Thymus (tissue), 11 donors: ENCODE data around the gene FGF13. TPM values are rescaled to one million over a fixed set of nuclear protein-coding genes. Genes with fewer than 3 reads are reported as not detected.

ENCODE experiments used
- DNase-seq, 9 donors: peaks; one replicate each; pipeline ENCODE4 v3.0.0-alpha.2; 2013; ENCODE audit warnings: low spot score in 9 of 9, low read depth in 6 of 9, missing footprints in 1 of 9
- H3K27ac ChIP-seq, 2 donors: one replicate each; pipeline ENCODE4 v1.5.1; 2013; ENCODE audit warnings: control low read depth in 1 of 2, low read depth in 1 of 2, low read length in 1 of 2, mild to moderate bottlenecking in 1 of 2, moderate library complexity in 1 of 2
- H3K27me3 ChIP-seq, 2 donors: one replicate each; pipeline ENCODE4 v1.5.1; 2013; ENCODE audit warnings: low read length in 1 of 2; ENCODE audit not compliant: control insufficient read depth in 2 of 2, insufficient read depth in 1 of 2
- H3K36me3 ChIP-seq, 2 donors: one replicate each; pipeline ENCODE4 v1.5.1; 2013; ENCODE audit warnings: low read length in 1 of 2, mild to moderate bottlenecking in 1 of 2, moderate library complexity in 1 of 2; ENCODE audit not compliant: control insufficient read depth in 2 of 2, insufficient read depth in 2 of 2
- H3K4me1 ChIP-seq, 2 donors: one replicate each; pipeline ENCODE4 v1.5.1; 2013; ENCODE audit warnings: low read length in 2 of 2; ENCODE audit not compliant: control insufficient read depth in 2 of 2, insufficient read depth in 2 of 2
- H3K4me3 ChIP-seq, 2 donors: one replicate each; pipeline ENCODE4 v1.5.1; 2013; ENCODE audit warnings: low read length in 2 of 2, control low read depth in 1 of 2, mild to moderate bottlenecking in 1 of 2
- H3K9me3 ChIP-seq, 2 donors: one replicate each; pipeline ENCODE4 v1.5.1; 2013; ENCODE audit warnings: low read length in 1 of 2, mild to moderate bottlenecking in 1 of 2; ENCODE audit not compliant: control insufficient read depth in 2 of 2, insufficient read depth in 1 of 2
- WGBS: extraction: QIAGEN DNeasy Blood & Tissue Kit; methylation state at CpG from one replicate; pipeline ENCODE4 v1.1.7; 2013; 5-methylcytosine and 5-hydroxymethylcytosine counted together
- polyA plus RNA-seq: library from polyadenylated mRNA; stranded (reverse); fragments of 200-250 nt; gene quantifications from one replicate; pipeline ENCODE4 v1.2.3, GENCODE V29; 2013
- total RNA-seq: library from RNA; stranded (reverse); fragments of 120-200 nt; gene quantifications from one replicate; pipeline ENCODE4 v1.2.4, GENCODE V29; 2013
- donor health status: healthy.

Gene FGF13
- total and polyA plus RNA-seq, 2 donors, result 1.1 to 2.4 TPM

- Histone ChIP-seq H3K27ac (no peak overlapping the region), H3K4me1 (no peaks in the 10 kb centered on the region), H3K9me3 (no peaks in the 10 kb centered on the region), H3K36me3 (no peaks in the 10 kb centered on the region), H3K4me3 (no peak overlapping the region), H3K27me3 (no peaks in the 10 kb centered on the region)
- 90% methylated on average over 5 of the region's 5 CpGs for WGBS
- no peak for DNase-seq
These were observed 11.8 kb upstream of the FGF13 start for GRCh38 chrX:138723301-138723700.

- H3K4me1 ChIP-seq, result no peaks in the 10 kb centered on the region
- no peak for DNase-seq
- H3K36me3 ChIP-seq, result no peaks in the 10 kb centered on the region
- H3K9me3 ChIP-seq, result no peaks in the 10 kb centered on the region
- H3K27ac ChIP-seq, result no peak overlapping the region
- no peaks in the 10 kb centered on the region for H3K27me3 ChIP-seq
- no peak overlapping the region for H3K4me3 ChIP-seq
- WGBS, result 86% methylated on average over 3 of the region's 3 CpGs
These were observed 7.9 kb upstream of the FGF13 start for GRCh38 chrX:138719396-138719795.

- no peak overlapping the region for H3K4me3 ChIP-seq
- 80% methylated on average over 1 of the region's 1 CpG for WGBS
These were observed 7.4 kb upstream of the FGF13 start for GRCh38 chrX:138718941-138719340.

GRCh38 chrX:138710866-138711341 lies 613 bp downstream of the FGF13 start:
- Histone ChIP-seq H3K9me3 (no peaks in the 10 kb centered on the region), H3K27me3 (peaks cover 0 to 29% of the 10 kb centered on the region in 2 donors), H3K4me3 (no peak overlapping the region), H3K36me3 (no peaks in the 10 kb centered on the region), H3K4me1 (no peaks in the 10 kb centered on the region), H3K27ac (no peak overlapping the region)
- 2% methylated on average over 46 of the region's 51 CpGs for WGBS
- no peak for DNase-seq

More at GRCh38 chrX:138718941-138719340, 7.4 kb upstream of the FGF13 start:
- Histone ChIP-seq H3K27me3 (no peaks in the 10 kb centered on the region), H3K4me1 (no peaks in the 10 kb centered on the region), H3K36me3 (no peaks in the 10 kb centered on the region), H3K27ac (no peak overlapping the region), H3K9me3 (no peaks in the 10 kb centered on the region)
- no peak for DNase-seq

DNA sequence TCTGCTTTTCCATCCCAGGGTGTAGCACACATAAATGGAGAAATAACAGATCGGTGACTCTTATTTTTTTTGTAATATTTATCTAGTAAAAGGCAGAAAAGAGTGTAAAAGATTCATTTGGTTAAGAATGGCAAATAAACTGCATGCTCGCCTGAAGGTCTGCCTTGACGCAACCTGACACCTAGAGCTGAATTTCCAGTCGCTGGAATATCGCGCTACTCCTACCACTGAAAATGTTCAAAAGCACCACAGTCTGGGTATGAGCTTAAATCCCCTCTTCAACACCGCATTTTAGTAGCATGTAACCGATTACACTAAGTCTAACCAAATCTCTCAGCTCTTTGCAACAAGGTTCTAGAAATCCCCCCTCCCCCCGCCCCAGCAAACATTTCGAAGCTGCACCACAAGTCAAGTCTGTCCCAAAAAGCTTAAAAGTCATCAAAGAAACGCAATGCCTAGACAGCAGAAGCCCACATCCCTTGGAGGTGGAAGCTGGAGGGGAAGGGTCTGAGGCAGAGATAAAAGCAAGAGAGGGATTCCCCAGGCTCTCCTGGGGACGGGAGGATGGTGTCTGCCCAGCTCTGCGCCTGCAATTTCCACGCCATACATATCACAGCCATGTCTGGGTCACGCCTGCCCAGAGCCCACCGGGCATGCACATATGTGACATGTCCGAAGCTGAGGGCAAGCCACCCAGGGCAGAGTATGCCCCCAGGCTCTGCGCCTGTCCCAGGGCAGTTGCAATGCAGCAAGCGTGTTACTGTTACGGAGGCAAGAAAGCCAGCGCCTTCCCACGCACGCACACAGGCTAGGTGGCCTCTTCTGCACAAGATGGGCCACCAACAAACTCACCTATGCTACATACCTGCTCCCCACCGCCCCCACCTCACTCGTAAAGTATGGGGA lies 1.4 kb downstream of the FGF13 start:
- 9% methylated on average over 25 of the region's 25 CpGs for WGBS
- Histone ChIP-seq H3K36me3 (no peaks in the 10 kb centered on the region), H3K9me3 (no peaks in the 10 kb centered on the region), H3K27ac (no peak overlapping the region), H3K27me3 (peaks cover 0 to 29% of the 10 kb centered on the region in 2 donors), H3K4me1 (no peaks in the 10 kb centered on the region), H3K4me3 (no peak overlapping the region)
- no peak for DNase-seq

- 90% methylated on average over 2 of the region's 2 CpGs for WGBS
- peaks cover 0 to 29% of the 10 kb centered on the region in 2 donors for H3K27me3 ChIP-seq
- H3K4me1 ChIP-seq, result no peaks in the 10 kb centered on the region
- DNase-seq, result no peak
- no peaks in the 10 kb centered on the region for H3K9me3 ChIP-seq
- no peak overlapping the region for H3K4me3 ChIP-seq
- H3K27ac ChIP-seq, result no peak overlapping the region
- no peaks in the 10 kb centered on the region for H3K36me3 ChIP-seq
These were observed 3.2 kb downstream of the FGF13 start for GRCh38 chrX:138708268-138708667.

GRCh38 chrX:138704596-138704995 lies 6.9 kb downstream of the FGF13 start:
- DNase-seq, result no peak
- H3K27ac ChIP-seq, result no peak overlapping the region
- H3K9me3 ChIP-seq, result no peaks in the 10 kb centered on the region
- H3K36me3 ChIP-seq, result no peaks in the 10 kb centered on the region
- H3K4me3 ChIP-seq, result no peak overlapping the region
- H3K27me3 ChIP-seq, result no peaks in the 10 kb centered on the region
- no peaks in the 10 kb centered on the region for H3K4me1 ChIP-seq
- 93% methylated on average over 4 of the region's 4 CpGs for WGBS

- H3K4me3 ChIP-seq, result no peak overlapping the region
- no peaks in the 10 kb centered on the region for H3K27me3 ChIP-seq
- DNase-seq, result no peak
- H3K9me3 ChIP-seq, result no peaks in the 10 kb centered on the region
- 76% methylated on average over 3 of the region's 3 CpGs for WGBS
- H3K4me1 ChIP-seq, result no peaks in the 10 kb centered on the region
- H3K27ac ChIP-seq, result no peak overlapping the region
- no peaks in the 10 kb centered on the region for H3K36me3 ChIP-seq
These were observed 7.4 kb downstream of the FGF13 start for GRCh38 chrX:138704101-138704500.

DNA sequence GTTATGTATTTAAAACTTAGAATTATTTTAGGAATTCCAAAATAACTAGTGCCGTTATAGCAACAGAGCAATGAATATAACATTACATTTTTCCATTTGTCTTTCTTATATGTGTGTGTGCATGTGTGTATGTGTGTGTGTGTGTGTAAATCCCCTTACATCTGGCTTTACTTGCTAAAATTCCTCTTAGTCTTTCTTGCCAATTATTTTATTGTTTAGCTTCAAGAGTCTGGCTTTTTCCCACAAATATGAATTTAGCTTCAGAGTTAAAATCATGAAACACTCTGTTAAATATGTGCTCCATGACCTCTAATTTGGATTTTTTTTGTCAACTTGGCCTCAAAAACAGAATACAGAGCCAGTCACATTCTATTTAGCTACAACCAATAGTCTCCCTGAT lies 18.9 kb downstream of the FGF13 start:
- 88% methylated on average over 1 of the region's 1 CpG for WGBS
- H3K4me3 ChIP-seq, result no peak overlapping the region
- no peaks in the 10 kb centered on the region for H3K27me3 ChIP-seq
- H3K4me1 ChIP-seq, result no peaks in the 10 kb centered on the region
- H3K27ac ChIP-seq, result no peak overlapping the region
- H3K36me3 ChIP-seq, result no peaks in the 10 kb centered on the region
- H3K9me3 ChIP-seq, result no peaks in the 10 kb centered on the region
- no peak for DNase-seq
